NCI-H526 (cell line): Measurements from ENCODE around the gene ZNF616.
A peak's percentile ranks its signal among the peaks of the same experiment; 100 is the strongest.

Source experiments
- DNase-seq, 2 experiments: peaks; one replicate each; lab custom pipeline; 2025; lab: John Stamatoyannopoulos, UW

ZNF616 gene

DNA sequence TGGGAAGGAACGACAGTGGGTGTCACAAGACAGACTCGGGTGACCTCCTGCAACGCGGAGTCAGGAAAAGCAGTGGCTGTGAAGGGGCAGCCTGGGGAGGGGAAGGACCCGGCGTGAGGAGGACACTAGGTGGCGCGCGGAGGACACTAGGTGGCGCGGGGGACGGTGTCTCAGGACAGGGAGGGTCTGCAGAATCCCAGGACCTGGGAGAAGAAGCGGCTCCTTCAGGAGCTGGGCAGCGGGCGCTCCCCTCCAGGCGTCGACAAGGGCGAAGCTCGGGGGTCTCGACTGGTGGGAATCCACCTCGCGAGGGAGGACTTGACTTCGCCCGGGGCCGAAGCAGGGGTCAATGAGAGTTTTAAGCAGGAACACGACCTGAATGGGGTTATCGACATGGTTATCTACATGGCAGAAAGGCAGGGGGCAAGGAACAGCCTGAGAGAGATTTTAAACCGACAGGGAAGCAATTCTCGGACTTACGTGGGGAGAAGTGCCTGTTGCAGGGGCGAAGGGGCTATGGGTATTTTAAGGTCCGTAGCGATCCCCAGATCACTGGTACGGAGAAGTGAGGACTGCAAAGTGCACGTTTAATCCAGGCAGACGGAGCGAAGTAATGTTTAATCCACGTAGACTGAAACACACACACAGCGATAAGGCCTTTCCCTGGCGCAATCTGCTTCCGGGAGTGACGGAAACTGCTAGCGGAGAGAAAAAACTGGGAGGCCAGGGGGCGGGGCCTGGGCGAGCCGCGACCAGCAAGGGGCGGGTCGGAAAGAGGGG, at the start of gene ZNF616:
TSS of gene ZNF616 (minus strand) at position 687 of the 780 bp plus-strand sequence. CDS start 9,426 bp downstream, outside the sequence.
- DNase-seq: peak; percentile 95 to 99

DNA sequence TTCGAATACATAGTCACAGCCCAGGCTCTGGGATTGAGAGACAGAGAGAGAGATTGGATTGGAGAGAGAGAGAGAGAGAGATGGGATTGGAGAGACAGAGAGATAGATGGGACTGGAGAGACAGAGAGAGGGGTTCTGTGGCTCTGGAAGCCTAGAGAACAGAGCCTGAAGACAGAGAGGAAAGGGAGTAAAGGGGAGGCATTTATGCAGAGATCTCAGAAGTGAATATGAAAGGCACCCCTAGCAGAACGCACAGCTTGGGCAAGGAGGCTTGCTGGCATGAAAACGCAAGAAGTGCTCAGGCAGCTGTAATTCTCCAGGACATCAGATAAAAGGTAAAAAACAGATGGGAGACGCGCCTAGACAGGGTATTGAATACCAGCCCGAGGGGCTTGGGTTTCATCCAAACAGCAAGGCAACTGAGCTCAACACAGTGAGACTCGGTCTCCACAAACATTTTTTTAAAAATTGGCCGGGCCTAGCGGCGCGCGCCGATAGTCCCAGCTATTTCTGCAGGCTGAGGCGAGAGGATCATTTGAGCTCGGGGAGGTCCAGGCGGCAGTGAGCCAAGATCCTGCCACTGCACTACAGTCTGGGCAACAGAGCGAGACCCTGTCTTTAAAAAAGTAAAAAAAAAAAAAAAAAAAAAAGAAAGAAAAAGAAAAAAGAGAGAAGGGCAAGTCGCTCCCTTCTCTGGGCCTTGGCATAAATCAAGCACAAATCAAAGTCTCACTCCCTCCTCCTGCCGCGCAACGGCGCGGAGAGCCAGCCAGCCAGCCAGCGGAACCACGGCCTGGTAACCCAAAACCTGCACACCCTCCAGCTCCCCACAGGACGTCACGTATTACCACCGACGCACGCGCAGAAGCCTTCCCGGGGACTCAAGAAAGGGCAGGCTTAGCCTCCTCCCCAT, 49.3 kb upstream of the ZNF616 start:
- DNase-seq: peak in 1 of 2 experiments; percentile 76

DNA sequence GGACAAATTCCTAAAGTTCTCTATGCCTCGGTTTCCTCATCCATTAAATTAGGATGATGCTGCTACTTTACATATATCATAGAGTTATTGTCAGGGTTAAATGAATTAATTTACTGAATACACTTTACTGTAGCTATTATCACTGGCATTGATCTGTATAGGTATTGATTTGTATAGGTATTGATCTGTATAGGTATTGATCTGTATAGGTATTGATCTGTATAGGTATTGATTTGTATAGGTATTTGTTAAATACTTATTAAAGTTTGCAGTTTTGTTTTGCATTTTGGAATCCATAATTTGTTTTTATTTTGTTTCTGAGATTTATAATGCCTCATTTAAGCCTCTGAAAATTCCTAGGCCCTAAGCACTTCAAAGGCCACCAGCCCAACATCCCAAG, 47.7 kb upstream of the ZNF616 start:
- DNase-seq: no peak

GRCh38 chr19:52176574-52176973, 36.8 kb upstream of the ZNF616 start:
- no peak for DNase-seq

DNA sequence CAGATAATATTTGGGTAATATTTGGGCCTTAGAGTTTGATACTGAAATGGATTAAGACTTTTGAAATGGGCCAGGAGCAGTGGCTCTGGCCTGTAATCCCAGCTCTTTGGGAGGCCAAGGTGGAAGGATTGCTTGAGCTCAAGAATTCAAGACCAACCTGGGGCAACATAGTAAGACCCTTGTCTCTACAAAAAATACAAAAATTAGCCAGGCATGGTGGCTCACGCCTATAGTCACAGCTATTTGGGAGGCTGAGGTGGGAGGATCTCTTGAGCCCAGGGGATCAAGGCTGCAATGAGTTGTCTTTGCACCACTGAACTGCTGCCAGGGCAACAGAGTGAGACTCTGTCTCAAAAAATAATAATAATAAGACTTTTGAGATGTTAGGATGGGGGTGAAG, 32.6 kb upstream of the ZNF616 start:
- DNase-seq: no peak

DNA sequence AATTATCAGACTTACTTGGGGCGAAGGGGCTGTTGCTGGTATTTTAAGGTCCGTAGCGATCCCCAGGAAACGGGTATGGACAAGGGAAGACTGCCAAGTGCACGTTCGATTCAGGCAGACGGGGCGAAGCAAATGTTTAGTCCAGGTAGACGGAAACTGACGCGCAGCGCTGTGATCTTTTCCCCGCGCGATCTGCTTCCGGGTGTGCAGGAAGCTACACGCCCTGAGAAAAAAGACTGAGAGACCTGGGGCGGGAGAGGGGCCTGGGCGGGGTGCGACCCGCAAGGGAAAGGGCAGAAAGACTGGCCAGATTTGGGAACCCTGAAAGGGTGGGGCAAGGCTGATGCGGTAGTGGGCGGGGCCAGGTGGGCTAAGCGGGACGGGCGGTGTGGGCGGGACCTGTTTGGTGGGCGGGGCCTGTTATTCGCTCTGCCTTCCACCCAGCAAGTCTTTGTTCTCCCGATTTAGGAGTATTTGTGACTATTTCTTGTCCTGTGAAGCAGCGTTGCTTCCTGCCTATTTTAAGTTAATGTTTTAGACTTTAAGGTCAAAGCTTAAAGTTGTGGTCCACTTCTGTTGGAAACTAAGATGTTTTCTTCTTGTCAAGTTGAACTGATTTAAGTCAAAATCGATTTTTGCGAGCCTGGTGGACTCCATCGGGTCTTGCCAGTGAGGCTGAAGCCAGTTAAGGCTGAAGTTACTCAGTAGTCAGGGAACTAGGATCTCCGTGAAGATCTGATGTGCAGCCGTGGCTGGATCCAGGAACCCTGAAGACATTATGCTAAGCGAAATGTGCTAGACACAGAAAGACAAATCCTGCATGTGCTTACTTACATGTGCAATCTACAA, 31.8 kb upstream of the ZNF616 start, which contains the start of gene ZNF836:
TSS of gene ZNF836 (minus strand) at position 301 of the 849 bp plus-strand sequence. CDS start 3,549 bp downstream, outside the sequence.
- peak; percentile 56 to 93 for DNase-seq

DNA sequence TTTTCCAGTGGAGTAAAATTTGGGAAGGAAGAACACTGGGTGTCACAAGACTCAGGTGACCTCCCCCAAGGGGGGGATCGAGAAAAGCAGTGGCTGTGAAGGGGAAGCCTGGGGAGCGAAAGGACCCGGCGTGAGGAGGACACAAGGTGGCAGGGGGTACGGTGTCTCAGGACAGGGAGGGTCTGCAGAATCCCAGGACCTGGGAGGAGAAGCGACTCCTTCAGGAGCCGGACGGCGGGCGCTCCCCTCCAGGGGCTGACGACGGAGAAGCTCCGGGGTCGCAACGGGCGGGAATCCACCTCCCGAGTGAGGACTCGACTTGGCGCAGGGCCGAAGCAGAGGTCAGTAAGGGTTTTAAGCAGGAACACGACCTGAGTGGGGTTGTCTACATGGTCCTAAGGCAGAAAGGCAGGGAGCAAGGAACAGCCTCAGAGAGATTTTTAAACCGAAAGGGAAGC, 31.2 kb upstream of the ZNF616 start:
- DNase-seq: peak in 1 of 2 experiments; percentile 55

- peak in 1 of 2 experiments; percentile 36 for DNase-seq
Measured at GRCh38 chr19:52170304-52170703, 30.6 kb upstream of the ZNF616 start.

DNA sequence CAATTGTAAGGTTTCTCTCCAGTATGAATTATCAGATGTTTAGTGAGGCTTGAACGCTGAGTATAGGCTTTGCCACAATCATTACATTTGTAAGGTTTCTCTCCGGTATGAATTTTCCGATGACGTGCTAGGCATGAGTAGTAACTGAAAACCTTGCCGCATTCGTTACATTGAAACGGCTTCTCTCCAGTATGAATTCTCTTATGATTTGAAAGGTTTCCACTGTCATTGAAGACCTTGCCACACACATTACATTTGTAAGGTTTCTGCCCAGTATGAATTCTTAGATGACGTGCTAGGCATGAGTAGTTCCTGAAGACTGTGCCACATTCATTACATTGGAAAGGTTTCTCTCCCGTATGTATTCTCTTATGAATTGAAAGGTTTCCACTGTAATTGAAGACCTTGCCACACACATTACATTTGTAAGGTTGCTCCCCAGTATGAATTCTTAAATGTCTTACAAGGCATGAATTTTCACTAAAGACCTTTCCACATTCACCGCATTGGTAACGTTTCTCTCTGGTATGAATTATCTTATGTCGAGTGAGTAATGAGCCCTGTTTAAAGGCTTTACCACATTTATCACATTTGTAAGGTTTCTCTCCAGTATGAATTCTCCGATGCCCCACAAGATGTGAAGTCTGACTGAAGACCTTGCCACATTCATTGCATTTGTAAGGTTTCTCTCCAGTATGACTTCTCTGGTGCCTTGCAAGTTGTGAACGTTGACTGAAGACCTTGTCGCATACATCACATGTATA, 16.0 kb upstream of the ZNF616 start:
- no peak for DNase-seq

GRCh38 chr19:52148256-52148655, 8.5 kb upstream of the ZNF616 start:
- no peak for DNase-seq

DNA sequence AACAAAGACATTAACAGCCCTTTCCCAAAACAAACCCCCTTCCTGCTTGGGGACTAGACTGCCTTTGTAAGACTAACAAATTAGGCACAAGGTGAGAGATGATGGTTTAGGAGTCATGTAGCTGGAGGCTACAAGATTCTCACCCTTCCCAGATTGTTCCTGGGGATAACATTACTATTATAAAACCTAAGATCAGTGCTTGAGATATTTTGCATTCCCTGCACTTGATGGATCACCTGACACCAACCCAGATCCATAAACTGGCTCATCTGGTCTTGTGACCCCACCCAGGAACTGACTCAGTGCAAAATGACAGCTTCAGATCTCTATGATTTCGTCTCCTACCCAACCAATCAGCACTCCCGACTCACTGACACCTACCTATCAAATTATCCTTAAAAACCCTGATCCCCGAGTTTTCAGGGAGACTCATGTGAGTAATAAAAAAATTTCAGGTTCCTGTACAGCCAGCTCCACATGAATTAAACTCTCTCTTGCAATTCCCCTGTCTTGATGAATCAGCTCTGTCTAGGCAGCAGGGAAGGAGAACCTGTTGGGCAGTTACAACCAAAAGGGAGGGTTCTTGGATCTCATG, 2.4 kb upstream of the ZNF616 start:
- peak in 1 of 2 experiments; percentile 5 for DNase-seq

DNA sequence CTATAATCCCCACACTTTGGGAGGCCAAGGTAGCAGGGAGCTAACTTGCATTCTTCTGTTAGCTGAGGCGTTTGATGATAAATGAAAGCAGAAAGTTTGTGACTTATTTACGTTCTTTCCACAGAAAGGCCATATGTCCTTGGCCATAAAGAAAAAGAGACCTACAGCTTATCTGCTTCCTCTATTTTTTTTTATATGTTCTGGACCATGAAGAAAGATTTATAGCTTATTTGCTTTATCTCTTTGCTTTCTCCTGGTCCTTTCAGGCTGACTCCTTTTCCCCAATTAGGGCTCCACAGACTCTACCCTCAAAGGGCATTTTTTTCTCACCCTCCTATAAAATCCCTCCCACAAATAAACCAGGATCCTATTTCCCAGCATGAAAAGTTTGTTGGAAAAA, 1.5 kb upstream of the ZNF616 start:
- no peak for DNase-seq

- peak; percentile 46 to 62 for DNase-seq
Measured at GRCh38 chr19:52140032-52140710, 433 bp upstream of the ZNF616 start.

DNA sequence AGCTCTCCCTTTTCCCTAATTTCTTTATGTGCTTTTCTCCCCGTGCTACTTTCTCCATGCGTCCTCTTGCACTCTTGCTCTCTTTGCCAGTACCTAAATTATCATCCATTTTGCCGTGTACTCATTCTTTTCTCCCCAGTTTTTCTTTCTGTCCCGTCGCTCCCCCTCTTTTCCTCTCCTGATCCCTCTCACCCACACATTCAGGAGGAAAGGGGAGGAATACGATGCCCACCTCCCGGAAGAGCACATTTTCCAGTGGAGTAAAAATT, 821 bp downstream of the ZNF616 start:
- no peak for DNase-seq

- peak; percentile 84 to 85 for DNase-seq
Measured at GRCh38 chr19:52138278-52138982, 1.3 kb downstream of the ZNF616 start.

DNA sequence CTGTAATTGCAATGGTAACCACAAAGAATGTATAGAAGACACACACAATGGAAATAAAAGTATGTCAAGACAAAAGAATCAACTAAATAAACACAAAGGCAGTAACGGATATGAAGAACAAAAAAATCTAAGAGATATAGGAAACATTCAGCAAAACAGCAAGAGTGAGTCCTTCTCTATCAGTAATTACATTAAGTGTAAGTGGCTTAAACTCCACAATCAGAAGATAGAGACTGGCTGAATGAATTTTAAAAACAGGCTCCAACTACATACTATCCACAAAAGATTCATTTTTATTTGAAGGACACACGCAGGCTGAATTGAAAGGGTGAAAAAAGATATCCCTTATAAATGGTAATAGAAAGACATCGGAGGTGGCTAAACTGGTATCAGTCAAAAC, 19.5 kb downstream of the ZNF616 start:
- no peak for DNase-seq

DNA sequence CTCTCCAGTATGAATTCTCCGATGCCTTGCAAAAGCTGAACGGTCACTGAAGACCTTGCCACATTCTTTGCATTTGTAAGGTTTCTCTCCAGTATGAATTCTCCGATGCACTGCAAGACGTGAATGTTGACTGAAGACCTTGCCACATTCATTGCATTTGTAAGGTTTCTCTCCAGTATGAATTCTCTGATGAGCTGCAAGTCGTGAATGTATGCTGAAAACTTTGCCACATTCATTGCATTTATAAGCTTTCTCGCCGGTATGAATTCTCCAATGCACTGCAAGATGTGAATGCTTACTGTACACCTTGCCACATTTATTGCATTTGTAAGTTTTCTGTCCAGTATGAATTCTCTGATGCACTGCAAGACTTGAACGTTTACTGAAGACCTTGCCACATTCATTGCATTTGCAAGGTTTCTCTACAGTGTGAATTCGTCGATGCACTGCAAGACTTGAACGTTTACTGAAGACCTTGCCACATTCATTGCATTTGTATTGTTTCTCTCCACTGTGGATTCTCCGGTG, 24.1 kb downstream of the ZNF616 start:
- DNase-seq: no peak

- no peak for DNase-seq
Measured at GRCh38 chr19:52114691-52115090, 25.0 kb downstream of the ZNF616 start.

GRCh38 chr19:52112624-52113023, 27.1 kb downstream of the ZNF616 start:
- no peak for DNase-seq
